ENCODE measurements around the gene ZBTB20. TPM values are rescaled to one million over a fixed set of nuclear protein-coding genes. Genes with fewer than 3 reads are reported as not detected.

ZBTB20 gene
- polyA plus RNA-seq, 3 donors = 1.3 to 3.2 (median 2.0) TPM

DNA sequence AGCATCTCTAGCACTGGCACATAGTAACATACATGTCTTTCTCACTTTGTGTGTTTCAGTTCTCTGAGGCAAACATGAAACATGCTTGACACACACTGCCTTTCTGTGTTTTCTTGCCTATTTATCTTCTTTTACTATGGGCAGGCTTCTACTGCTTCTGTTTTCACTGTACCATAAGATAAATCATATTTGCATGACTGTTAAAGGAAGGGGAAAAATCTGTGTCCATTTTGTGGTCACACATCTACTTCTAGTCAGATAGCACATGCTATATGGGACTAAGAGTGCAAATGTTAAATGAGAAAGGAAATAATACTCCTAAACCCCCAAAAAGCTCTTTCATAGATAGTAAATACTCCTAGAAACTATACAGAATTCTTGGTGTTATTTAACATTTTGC lies 386.4 kb downstream of the ZBTB20 start:
- Histone ChIP-seq H3K36me3 (replicated peaks in 1 of 2; ENCODE audit: control insufficient read depth in 1 of 2, insufficient read depth in 2 of 2, low read length in 2 of 2) (no peaks in the 10 kb centered on the region), H3K4me2 (replicated peaks; ENCODE audit: extremely low read depth, low read length, poor library complexity, severe bottlenecking) (no peak overlapping the region), H3K9me3 (replicated peaks in 1 of 2; ENCODE audit: control insufficient read depth in 1 of 2, insufficient read depth in 1 of 2, low read length in 2 of 2) (no peaks in the 10 kb centered on the region), H3K27ac (ENCODE audit: low read depth in 1 of 2, low read length in 2 of 2) (no peak overlapping the region), H3K27me3 (ENCODE audit: control insufficient read depth in 2 of 2, insufficient read depth in 2 of 2, low read length in 2 of 2) (no peaks in the 10 kb centered on the region), H3K79me2 (ENCODE audit: insufficient read depth, low read length) (no peaks in the 10 kb centered on the region), H2AFZ (ENCODE audit: insufficient read depth, low read depth, low read length, poor library complexity, severe bottlenecking) (no peak overlapping the region), H3K9ac (ENCODE audit: insufficient read depth, low read length, poor library complexity, severe bottlenecking) (no peak overlapping the region), H3K4me3 (replicated peaks in 1 of 3; ENCODE audit: low read depth in 2 of 3, low read length in 3 of 3) (no peak overlapping the region), H3K4me1 (ENCODE audit: control insufficient read depth in 1 of 2, insufficient read depth in 2 of 2, low read length in 2 of 2) (peaks cover 9 to 12% of the 10 kb centered on the region in 2 donors), H4K20me1 (ENCODE audit: insufficient read depth, low read length) (no peaks in the 10 kb centered on the region)
- TF ChIP-seq, protein P1, sequence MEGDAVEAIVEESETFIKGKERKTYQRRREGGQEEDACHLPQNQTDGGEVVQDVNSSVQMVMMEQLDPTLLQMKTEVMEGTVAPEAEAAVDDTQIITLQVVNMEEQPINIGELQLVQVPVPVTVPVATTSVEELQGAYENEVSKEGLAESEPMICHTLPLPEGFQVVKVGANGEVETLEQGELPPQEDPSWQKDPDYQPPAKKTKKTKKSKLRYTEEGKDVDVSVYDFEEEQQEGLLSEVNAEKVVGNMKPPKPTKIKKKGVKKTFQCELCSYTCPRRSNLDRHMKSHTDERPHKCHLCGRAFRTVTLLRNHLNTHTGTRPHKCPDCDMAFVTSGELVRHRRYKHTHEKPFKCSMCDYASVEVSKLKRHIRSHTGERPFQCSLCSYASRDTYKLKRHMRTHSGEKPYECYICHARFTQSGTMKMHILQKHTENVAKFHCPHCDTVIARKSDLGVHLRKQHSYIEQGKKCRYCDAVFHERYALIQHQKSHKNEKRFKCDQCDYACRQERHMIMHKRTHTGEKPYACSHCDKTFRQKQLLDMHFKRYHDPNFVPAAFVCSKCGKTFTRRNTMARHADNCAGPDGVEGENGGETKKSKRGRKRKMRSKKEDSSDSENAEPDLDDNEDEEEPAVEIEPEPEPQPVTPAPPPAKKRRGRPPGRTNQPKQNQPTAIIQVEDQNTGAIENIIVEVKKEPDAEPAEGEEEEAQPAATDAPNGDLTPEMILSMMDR (IDR thresholded peaks at IDR 0.05) = no peak
- Mint-ChIP-seq H3K9me3 (no peaks in the 10 kb centered on the region), H3K27ac (no peak overlapping the region), H3K27me3 (ENCODE audit: low read depth in 3 of 3) (peaks cover 0 to 1% (median 0%) of the 10 kb centered on the region in 3 donors), H3K36me3 (no peaks in the 10 kb centered on the region), H3K4me3 (no peak overlapping the region), H3K4me1 (peaks cover 13% of the 10 kb centered on the region)
- no peak for DNase-seq
- intact Hi-C loops (cut with micrococcal nuclease) = no loop called here

GRCh38 chr3:114758831-114759699 lies 388.0 kb downstream of the ZBTB20 start:
- Mint-ChIP-seq H3K9me3 (no peaks in the 10 kb centered on the region), H3K27me3 (ENCODE audit: low read depth in 3 of 3) (peaks cover 0 to 1% (median 0%) of the 10 kb centered on the region in 3 donors), H3K4me1 (peaks cover 13% of the 10 kb centered on the region), H3K36me3 (no peaks in the 10 kb centered on the region), H3K27ac (no peak overlapping the region), H3K4me3 (no peak overlapping the region)
- Histone ChIP-seq H3K4me1 (ENCODE audit: control insufficient read depth in 1 of 2, insufficient read depth in 2 of 2, low read length in 2 of 2) (peaks cover 9 to 12% of the 10 kb centered on the region in 2 donors), H2AFZ (ENCODE audit: insufficient read depth, low read depth, low read length, poor library complexity, severe bottlenecking) (no peak overlapping the region), H4K20me1 (ENCODE audit: insufficient read depth, low read length) (no peaks in the 10 kb centered on the region), H3K36me3 (replicated peaks in 1 of 2; ENCODE audit: control insufficient read depth in 1 of 2, insufficient read depth in 2 of 2, low read length in 2 of 2) (no peaks in the 10 kb centered on the region), H3K27ac (ENCODE audit: low read depth in 1 of 2, low read length in 2 of 2) (peak overlapping the region in 1 of 2 donors; percentile 38), H3K79me2 (ENCODE audit: insufficient read depth, low read length) (no peaks in the 10 kb centered on the region), H3K27me3 (ENCODE audit: control insufficient read depth in 2 of 2, insufficient read depth in 2 of 2, low read length in 2 of 2) (no peaks in the 10 kb centered on the region), H3K9ac (ENCODE audit: insufficient read depth, low read length, poor library complexity, severe bottlenecking) (no peak overlapping the region), H3K4me3 (replicated peaks in 1 of 3; ENCODE audit: low read depth in 2 of 3, low read length in 3 of 3) (no peak overlapping the region), H3K9me3 (replicated peaks in 1 of 2; ENCODE audit: control insufficient read depth in 1 of 2, insufficient read depth in 1 of 2, low read length in 2 of 2) (no peaks in the 10 kb centered on the region), H3K4me2 (replicated peaks; ENCODE audit: extremely low read depth, low read length, poor library complexity, severe bottlenecking) (no peak overlapping the region)
- 100% methylated on average over 2 of the region's 8 CpGs for WGBS (ENCODE audit: insufficient coverage)
- DNase-seq = peak; percentile 23 to 32 (median 28)
- TF ChIP-seq, protein P1 (IDR thresholded peaks at IDR 0.05) = no peak
- intact Hi-C loops (cut with micrococcal nuclease) = no loop called here

All from CD14-positive monocyte (primary cell).